PC-9 (cell line): ENCODE results near the gene TRPM1. TPM values are rescaled to one million over a fixed set of nuclear protein-coding genes. Genes with fewer than 3 reads are reported as not detected.

Experiments used
- BruUV-seq: library from RNA; stranded (reverse); fragments of 400-500 nt; replicated peaks from 2 replicates; lab custom pipeline; 2021; lab: Mats Ljungman, UMichigan
- CTCF ChIA-PET: fragments of 300-600 bp; sonication (Branson Sonifier 250); formaldehyde crosslinking; loops from one replicate; lab custom pipeline; 2022; ENCODE audit warnings: antibody characterized with exemption; lab: Charles Lee
- POLR2A ChIA-PET: fragments of 300-600 bp; sonication (Branson Sonifier 250); formaldehyde crosslinking; loops from one replicate; lab custom pipeline; 2022; ENCODE audit warnings: antibody characterized with exemption; ENCODE audit not compliant: unreplicated experiment; lab: Charles Lee
- DNase-seq, 2 experiments: peaks; one replicate each; pipeline versions ENCODE4 v3.0.0 to v3.0.0-alpha.2; 2015 to 2022; ENCODE audit warnings: mixed read lengths in 1 of 2
- H2AFZ ChIP-seq: fragments of 200-600 bp; sonication (generic); 2 replicates; pipeline ENCODE4 v1.8.1; 2017; ENCODE audit warnings: antibody characterized with exemption
- H3F3A ChIP-seq: fragments of 200-600 bp; sonication (generic); 2 replicates; pipeline ENCODE4 v1.8.1; 2017; ENCODE audit warnings: antibody characterized with exemption, mild to moderate bottlenecking, low read depth; ENCODE audit not compliant: insufficient read depth
- H3K27ac ChIP-seq: fragments of 200-600 bp; sonication (generic); 2 replicates; pipeline ENCODE4 v1.6.1; 2016; ENCODE audit warnings: mixed run types
- H3K27me3 ChIP-seq: fragments of 200-600 bp; sonication (generic); 2 replicates; pipeline ENCODE4 v1.6.1; 2016; ENCODE audit warnings: low read depth, mixed run types; ENCODE audit not compliant: insufficient read depth
- H3K36me3 ChIP-seq: fragments of 200-600 bp; sonication (generic); 2 replicates; pipeline ENCODE4 v1.6.1; 2016; ENCODE audit warnings: low read depth, mixed run types
- H3K4me1 ChIP-seq: fragments of 200-600 bp; sonication (generic); replicated peaks from 2 replicates; pipeline ENCODE4 v1.6.1; 2016; ENCODE audit warnings: mixed run types; ENCODE audit not compliant: insufficient read depth
- H3K4me2 ChIP-seq: fragments of 200-600 bp; sonication (generic); 2 replicates; pipeline ENCODE4 v1.6.1; 2017; ENCODE audit warnings: mixed run types
- H3K4me3 ChIP-seq: fragments of 200-600 bp; sonication (generic); 2 replicates; pipeline ENCODE4 v1.6.1; 2016; ENCODE audit warnings: mixed run types
- H3K79me2 ChIP-seq: fragments of 200-600 bp; sonication (generic); 2 replicates; pipeline ENCODE4 v1.6.1; 2017; ENCODE audit warnings: low read depth, mixed run types
- H3K9me2 ChIP-seq: fragments of 200-600 bp; sonication (generic); 2 replicates; pipeline ENCODE4 v1.8.1; 2017; ENCODE audit warnings: mild to moderate bottlenecking; ENCODE audit not compliant: insufficient read depth
- H3K9me3 ChIP-seq: fragments of 200-600 bp; sonication (generic); 2 replicates; pipeline ENCODE4 v1.8.1; 2016; ENCODE audit warnings: low read depth; ENCODE audit not compliant: insufficient read depth
- H4K20me1 ChIP-seq: fragments of 200-600 bp; sonication (generic); 2 replicates; pipeline ENCODE4 v1.8.1; 2017; ENCODE audit not compliant: insufficient read depth
- EZH2 ChIP-seq: fragments of 200-600 bp; sonication (generic); IDR thresholded peaks from 2 replicates; pipeline ENCODE4 v1.8.0; 2017; ENCODE audit warnings: antibody characterized with exemption, low read depth
- intact Hi-C: fragments of 100-400 bp; cut with micrococcal nuclease; formaldehyde crosslinking; loops from one replicate; pipeline ENCODE4 v1.10.0; 2022; ENCODE audit not compliant: unreplicated experiment
- total RNA-seq: library from RNA; stranded (reverse); gene quantifications from 2 replicates; pipeline ENCODE4 v1.2.3, GENCODE V29; 2021
- TF ChIP-seq, protein P1 (sequence below): fragments of 200-600 bp; sonication (generic); conservative IDR thresholded peaks from 2 replicates; pipeline ENCODE4 v1.6.1; 2017; ENCODE audit warnings: mixed run types, antibody characterized with exemption, mild to moderate bottlenecking, moderate library complexity

The TRPM1 gene
- total RNA-seq, 1 experiment from 2014 or later, result not detected

DNA sequence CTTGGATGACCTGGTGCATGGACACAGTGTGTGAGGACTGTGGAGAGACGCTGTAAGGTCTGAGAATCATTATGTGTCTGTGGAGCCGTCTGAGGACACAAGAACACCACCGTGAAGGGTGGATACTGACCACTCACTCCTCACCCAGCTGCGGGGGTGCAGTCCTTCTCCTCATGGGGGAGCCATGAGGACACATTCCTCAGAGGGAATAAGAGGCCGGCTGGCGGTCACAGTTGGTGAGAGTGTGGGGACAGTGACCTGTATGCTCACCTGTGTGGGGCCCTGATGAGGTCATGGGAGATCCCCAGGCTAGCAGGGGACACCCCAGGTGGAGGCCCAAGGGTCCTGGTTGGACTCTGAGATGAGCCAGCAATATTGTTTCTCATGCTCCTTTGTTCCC is 2.5 kb upstream of the TRPM1 start:
- no peaks in the 10 kb centered on the region for H3K4me1 ChIP-seq
- H3F3A ChIP-seq, result no peaks in the 10 kb centered on the region
- no peaks in the 10 kb centered on the region; the same call in 1 of the 2 replicates for H4K20me1 ChIP-seq
- H3K4me3 ChIP-seq, result no peak overlapping the region
- ChIA-PET POLR2A (no interaction called here), CTCF (no interaction called here)
- TF ChIP-seq, protein P1, sequence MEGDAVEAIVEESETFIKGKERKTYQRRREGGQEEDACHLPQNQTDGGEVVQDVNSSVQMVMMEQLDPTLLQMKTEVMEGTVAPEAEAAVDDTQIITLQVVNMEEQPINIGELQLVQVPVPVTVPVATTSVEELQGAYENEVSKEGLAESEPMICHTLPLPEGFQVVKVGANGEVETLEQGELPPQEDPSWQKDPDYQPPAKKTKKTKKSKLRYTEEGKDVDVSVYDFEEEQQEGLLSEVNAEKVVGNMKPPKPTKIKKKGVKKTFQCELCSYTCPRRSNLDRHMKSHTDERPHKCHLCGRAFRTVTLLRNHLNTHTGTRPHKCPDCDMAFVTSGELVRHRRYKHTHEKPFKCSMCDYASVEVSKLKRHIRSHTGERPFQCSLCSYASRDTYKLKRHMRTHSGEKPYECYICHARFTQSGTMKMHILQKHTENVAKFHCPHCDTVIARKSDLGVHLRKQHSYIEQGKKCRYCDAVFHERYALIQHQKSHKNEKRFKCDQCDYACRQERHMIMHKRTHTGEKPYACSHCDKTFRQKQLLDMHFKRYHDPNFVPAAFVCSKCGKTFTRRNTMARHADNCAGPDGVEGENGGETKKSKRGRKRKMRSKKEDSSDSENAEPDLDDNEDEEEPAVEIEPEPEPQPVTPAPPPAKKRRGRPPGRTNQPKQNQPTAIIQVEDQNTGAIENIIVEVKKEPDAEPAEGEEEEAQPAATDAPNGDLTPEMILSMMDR, result no peak
- no peak for TF ChIP-seq EZH2
- no peak overlapping the region for H2AFZ ChIP-seq
- no peaks in the 10 kb centered on the region for H3K79me2 ChIP-seq
- H3K36me3 ChIP-seq, result no peaks in the 10 kb centered on the region
- no peak for DNase-seq
- no TSS peak for BruUV-seq
- H3K27me3 ChIP-seq, result peaks cover 29% of the 10 kb centered on the region
- H3K4me2 ChIP-seq, result no peak overlapping the region
- intact Hi-C loops, result no loop called here
- no peaks in the 10 kb centered on the region for H3K9me2 ChIP-seq
- no peaks in the 10 kb centered on the region for H3K9me3 ChIP-seq
- H3K27ac ChIP-seq, result no peak overlapping the region

DNA sequence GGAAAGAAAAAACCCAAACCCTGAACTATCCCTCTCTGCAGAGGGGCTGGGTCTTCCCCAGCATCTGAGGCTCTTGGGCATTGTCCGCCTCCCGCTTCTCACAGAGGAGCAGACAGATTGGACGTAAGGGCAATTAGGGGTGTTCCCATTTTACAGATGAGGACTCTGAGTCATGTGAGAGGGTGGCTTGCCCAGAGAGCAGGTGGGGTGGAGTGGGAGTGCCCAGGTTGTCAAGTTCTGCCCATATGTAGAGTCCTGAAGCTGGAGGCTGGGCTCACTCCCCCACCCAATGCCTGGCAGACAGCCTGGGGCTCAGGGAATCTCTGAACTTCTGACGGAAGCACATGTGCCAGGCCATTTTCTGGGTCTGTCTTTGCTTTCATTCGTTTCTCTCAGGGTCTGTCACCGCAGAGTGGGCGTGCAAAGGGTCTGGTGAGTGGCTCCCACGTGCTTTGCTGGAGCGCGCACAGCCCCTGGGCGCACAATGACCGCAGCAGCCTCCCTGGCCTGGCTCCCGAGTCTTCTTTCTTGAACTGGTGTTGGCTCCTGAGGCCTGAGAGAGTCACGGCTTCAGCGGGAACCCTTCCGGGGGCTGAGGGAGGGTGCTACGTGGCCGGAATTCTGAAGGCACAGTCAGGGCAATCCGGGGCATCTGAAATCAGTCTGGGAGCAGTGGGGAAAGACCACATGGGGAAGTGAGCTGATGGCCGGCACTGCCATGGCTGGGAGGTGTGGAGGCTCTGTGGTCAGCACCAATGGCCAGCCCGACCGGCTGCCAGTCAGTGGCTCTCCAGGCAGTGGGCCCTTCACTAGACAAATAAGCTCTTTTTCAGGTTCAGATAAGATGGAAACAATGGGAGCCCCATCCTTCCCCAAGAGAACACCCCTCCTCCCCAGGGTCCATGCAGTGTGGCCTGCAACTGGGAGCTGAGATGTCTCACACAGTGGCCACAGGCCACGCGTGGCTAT is 1.1 kb upstream of the TRPM1 start:
- POLR2A ChIA-PET, result no interaction called here
- TF ChIP-seq, protein P1, result no peak
- no peak for TF ChIP-seq EZH2
- CTCF ChIA-PET, result no interaction called here

DNA sequence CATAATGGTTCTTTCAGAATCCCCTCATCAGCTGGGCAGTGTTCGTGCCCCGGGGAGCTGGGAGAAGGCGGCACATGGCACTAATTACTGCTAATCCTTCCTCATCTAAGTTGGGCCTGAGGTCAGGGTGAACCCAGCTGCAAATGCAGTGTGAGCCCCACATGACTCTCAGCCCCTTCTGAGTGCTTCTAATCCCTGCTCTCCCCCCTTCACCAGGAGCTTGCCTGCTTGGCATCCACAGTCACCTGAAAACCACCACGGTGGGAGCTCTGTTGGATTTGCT is 455 bp upstream of the TRPM1 start:
- no peak for DNase-seq
- H3F3A ChIP-seq, result no peaks in the 10 kb centered on the region
- H3K9me3 ChIP-seq, result no peaks in the 10 kb centered on the region
- H3K79me2 ChIP-seq, result no peaks in the 10 kb centered on the region
- no peak overlapping the region for H3K27ac ChIP-seq
- ChIA-PET CTCF (no interaction called here), POLR2A (no interaction called here)
- no peak overlapping the region for H3K4me2 ChIP-seq
- TF ChIP-seq, protein P1, result no peak
- TF ChIP-seq EZH2, result no peak
- no peaks in the 10 kb centered on the region for H3K36me3 ChIP-seq
- no peaks in the 10 kb centered on the region for H3K9me2 ChIP-seq
- intact Hi-C loops, result no loop called here
- no peaks in the 10 kb centered on the region for H4K20me1 ChIP-seq
- peaks cover 30% of the 10 kb centered on the region for H3K27me3 ChIP-seq
- H3K4me3 ChIP-seq, result no peak overlapping the region
- BruUV-seq, result no TSS peak
- H3K4me1 ChIP-seq, result no peaks in the 10 kb centered on the region
- no peak overlapping the region for H2AFZ ChIP-seq

More for the DNA sequence above, 1.1 kb upstream of the TRPM1 start:
- Histone ChIP-seq H3K4me2 (no peak overlapping the region), H3K9me3 (no peaks in the 10 kb centered on the region), H3K79me2 (no peaks in the 10 kb centered on the region), H3K9me2 (no peaks in the 10 kb centered on the region), H3K27ac (no peak overlapping the region), H3K4me1 (no peaks in the 10 kb centered on the region), H2AFZ (no peak overlapping the region), H3K27me3 (peaks cover 31% of the 10 kb centered on the region), H3K4me3 (no peak overlapping the region), H3K36me3 (no peaks in the 10 kb centered on the region), H4K20me1 (no peaks in the 10 kb centered on the region; the same call in 1 of the 2 replicates), H3F3A (no peaks in the 10 kb centered on the region)
- no peak for DNase-seq
- intact Hi-C loops, result no loop called here
- BruUV-seq, result no TSS peak
